Measurements from ENCODE around the gene FCHO2.

Gene FCHO2

DNA sequence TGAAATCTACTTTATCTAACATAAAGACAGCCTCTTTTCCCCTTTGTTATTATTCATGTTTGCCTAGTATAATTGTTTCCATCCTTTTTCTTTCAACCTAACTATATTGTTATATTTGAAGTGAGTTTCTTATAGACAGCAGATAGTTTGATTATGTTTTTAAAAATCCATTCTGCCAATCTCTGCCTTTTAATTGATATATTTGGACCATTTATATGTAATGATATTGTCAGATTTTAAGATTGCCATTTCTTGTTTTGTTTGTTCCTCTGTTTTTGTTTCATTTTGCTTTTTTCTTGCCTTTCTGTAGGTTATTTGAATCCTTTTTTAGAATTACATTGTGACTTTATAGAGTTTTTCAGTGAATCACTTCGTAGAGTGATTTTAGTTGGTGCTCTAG lies 89.8 kb downstream of the FCHO2 start:
- H3K4me3 ChIP-seq (ENCODE audit: low read length) = no peak overlapping the region
- no peak for DNase-seq (ENCODE audit: low read depth)
- TF ChIP-seq, protein P1, sequence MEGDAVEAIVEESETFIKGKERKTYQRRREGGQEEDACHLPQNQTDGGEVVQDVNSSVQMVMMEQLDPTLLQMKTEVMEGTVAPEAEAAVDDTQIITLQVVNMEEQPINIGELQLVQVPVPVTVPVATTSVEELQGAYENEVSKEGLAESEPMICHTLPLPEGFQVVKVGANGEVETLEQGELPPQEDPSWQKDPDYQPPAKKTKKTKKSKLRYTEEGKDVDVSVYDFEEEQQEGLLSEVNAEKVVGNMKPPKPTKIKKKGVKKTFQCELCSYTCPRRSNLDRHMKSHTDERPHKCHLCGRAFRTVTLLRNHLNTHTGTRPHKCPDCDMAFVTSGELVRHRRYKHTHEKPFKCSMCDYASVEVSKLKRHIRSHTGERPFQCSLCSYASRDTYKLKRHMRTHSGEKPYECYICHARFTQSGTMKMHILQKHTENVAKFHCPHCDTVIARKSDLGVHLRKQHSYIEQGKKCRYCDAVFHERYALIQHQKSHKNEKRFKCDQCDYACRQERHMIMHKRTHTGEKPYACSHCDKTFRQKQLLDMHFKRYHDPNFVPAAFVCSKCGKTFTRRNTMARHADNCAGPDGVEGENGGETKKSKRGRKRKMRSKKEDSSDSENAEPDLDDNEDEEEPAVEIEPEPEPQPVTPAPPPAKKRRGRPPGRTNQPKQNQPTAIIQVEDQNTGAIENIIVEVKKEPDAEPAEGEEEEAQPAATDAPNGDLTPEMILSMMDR (IDR thresholded peaks at IDR 0.05; ENCODE audit: insufficient read depth, low read depth, low read length, missing control alignments) = no peak

DNA sequence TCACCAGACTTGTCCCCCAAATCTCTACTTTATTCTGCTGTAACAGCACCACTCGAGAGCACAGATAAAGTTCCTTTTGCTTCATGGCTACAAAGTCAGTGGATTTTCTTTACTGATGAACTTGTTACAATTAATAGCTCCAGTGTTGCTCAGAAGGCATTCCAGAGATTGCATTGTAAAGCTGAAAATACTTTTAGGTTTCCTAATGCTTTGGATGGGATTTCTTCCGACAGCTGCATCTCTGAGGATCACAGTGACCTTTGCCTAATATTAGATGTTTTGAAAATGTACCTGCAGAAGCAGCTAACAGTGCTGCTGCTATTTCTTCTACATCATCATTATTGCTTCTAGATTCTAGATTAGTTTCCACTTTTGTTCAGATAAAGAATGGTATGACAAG lies 105.8 kb downstream of the FCHO2 start:
- no peak overlapping the region for H3K4me3 ChIP-seq (ENCODE audit: low read length)
- TF ChIP-seq, protein P1 (IDR thresholded peaks at IDR 0.05; ENCODE audit: insufficient read depth, low read depth, low read length, missing control alignments) = no peak
- no peak for DNase-seq (ENCODE audit: low read depth)

DNA sequence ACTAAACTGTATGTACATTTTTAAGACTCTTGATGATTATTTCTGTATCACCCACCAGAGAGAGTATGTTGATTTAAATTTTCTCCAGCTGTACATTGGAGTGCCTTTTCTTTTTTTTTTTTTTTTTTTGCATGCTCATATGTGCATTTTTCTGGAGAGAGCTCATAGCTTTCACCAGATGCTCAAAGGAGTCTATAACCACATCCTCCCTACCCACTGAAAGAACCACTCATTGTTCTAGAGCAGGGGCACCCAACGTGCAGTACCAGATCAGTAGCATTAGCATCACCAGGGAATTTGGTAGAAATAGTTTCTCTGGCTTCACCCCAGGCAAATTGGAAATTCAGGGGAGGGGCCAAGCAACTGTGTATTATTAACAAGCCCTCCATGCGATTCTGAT lies 110.6 kb downstream of the FCHO2 start:
- H3K4me3 ChIP-seq (ENCODE audit: low read length) = no peak overlapping the region
- TF ChIP-seq, protein P1 (IDR thresholded peaks at IDR 0.05; ENCODE audit: insufficient read depth, low read depth, low read length, missing control alignments) = no peak
- no peak for DNase-seq (ENCODE audit: low read depth)

DNA sequence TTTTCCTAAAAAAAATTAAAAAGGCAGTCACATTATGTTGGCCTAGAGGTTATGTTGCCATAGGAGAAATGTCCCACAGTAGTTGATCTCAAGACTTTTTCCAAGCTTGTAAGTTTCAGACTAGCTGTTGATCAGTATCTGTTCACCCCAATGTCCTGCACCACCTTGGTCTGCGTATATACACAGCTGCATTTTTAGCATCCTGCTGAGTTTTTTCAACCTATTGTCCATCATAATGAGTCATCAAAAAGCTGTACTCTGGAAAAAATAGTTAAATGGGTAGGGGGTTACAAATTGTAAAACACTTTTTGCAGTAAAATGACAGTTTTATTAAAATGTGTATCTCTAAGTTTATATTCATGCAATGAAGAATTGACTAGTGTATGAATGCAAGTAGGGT lies 111.4 kb downstream of the FCHO2 start:
- TF ChIP-seq, protein P1 (IDR thresholded peaks at IDR 0.05; ENCODE audit: insufficient read depth, low read depth, low read length, missing control alignments) = no peak
- no peak overlapping the region for H3K4me3 ChIP-seq (ENCODE audit: low read length)
- DNase-seq (ENCODE audit: low read depth) = no peak

DNA sequence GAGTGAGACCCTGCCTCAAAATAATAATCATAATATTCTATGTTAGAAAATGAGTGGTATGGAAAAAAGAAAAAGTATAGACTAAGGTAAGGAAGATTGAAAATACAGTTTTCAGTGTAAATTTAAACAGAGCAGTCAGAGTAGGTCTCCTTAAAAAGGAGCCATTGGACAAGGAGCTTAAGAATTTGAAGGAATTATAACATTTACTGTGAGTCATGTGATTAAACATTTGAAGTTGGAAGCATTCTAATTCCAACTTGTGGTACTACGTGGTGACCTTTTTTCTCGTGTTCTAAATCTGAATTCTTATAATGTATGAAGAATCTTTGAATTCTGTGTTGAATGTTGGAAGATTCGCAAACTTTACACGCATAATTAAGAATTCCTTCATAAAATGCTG lies 125.3 kb downstream of the FCHO2 start:
- DNase-seq (ENCODE audit: low read depth) = no peak
- H3K4me3 ChIP-seq (ENCODE audit: low read length) = no peak overlapping the region
- TF ChIP-seq, protein P1 (IDR thresholded peaks at IDR 0.05; ENCODE audit: insufficient read depth, low read depth, low read length, missing control alignments) = no peak

DNA sequence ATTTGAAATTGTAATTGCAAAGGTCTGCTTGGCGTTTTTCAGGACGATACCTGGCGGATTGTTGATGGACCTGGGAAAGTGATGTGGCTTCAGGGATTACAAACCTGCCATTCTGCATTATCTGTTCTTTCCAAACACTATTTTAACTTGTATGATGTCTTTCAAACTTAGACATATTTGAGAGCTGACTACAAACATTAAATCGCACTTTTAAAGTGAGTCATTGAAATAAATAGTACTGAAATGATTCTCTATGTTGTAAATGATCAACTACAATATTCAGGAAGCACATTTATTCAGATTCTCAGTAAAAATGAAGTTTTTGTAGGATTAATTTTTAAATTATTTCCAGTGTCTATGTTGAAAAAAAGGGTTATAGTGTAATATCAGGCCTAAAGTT lies 132.2 kb downstream of the FCHO2 start:
- no peak overlapping the region for H3K4me3 ChIP-seq (ENCODE audit: low read length)
- TF ChIP-seq, protein P1 (IDR thresholded peaks at IDR 0.05; ENCODE audit: insufficient read depth, low read depth, low read length, missing control alignments) = no peak
- DNase-seq (ENCODE audit: low read depth) = no peak

DNA sequence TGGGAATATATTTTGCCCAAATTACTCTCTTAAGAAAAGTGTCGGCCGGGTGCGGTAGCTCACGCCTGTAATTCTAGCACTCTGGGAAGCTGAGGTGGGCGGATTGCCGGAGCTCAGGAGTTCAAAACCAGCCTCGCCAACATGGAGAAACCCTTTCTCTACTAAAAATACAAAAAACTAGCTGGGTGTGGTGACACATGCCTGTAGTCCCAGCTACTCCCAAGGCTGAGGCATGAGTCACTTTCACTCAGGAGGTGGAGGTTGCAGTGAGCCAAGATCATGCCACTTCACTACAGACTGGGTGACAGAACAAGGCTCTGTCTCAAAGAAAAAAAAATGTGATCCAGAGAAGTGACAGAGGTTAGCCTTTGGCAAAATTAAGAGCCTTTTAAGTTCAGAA lies 138.1 kb downstream of the FCHO2 start:
- TF ChIP-seq, protein P1 (IDR thresholded peaks at IDR 0.05; ENCODE audit: insufficient read depth, low read depth, low read length, missing control alignments) = no peak
- DNase-seq (ENCODE audit: low read depth) = peak; percentile 84
- no peak overlapping the region for H3K4me3 ChIP-seq (ENCODE audit: low read length)

Measured in epithelial cell of esophagus (primary cell).